ENCODE measurements around the gene PYROXD2.

PYROXD2 gene

GRCh38 chr10:98433881-98434732 lies 19.1 kb upstream of the PYROXD2 start:
- DNase-seq = no peak

- DNase-seq = no peak
Observed at GRCh38 chr10:98433371-98433770, 18.4 kb upstream of the PYROXD2 start.

GRCh38 chr10:98432330-98432729 lies 17.3 kb upstream of the PYROXD2 start:
- no peak for DNase-seq

- DNase-seq = no peak
Observed at GRCh38 chr10:98431016-98431415, 16.0 kb upstream of the PYROXD2 start.

- no peak for DNase-seq
Observed at GRCh38 chr10:98430427-98430826, 15.4 kb upstream of the PYROXD2 start.

GRCh38 chr10:98429320-98430072 lies 14.5 kb upstream of the PYROXD2 start:
- no peak for DNase-seq

GRCh38 chr10:98427011-98427515 lies 12.1 kb upstream of the PYROXD2 start:
- no peak for DNase-seq

GRCh38 chr10:98425511-98426352 lies 10.8 kb upstream of the PYROXD2 start:
- DNase-seq = no peak

GRCh38 chr10:98424295-98425254 lies 9.6 kb upstream of the PYROXD2 start:
- DNase-seq = no peak

- no peak for DNase-seq
Observed at GRCh38 chr10:98423691-98424120, 8.7 kb upstream of the PYROXD2 start.

- DNase-seq = no peak
Observed at GRCh38 chr10:98422182-98422581, 7.2 kb upstream of the PYROXD2 start.

- no peak for DNase-seq
Observed at GRCh38 chr10:98420786-98421185, 5.8 kb upstream of the PYROXD2 start.

GRCh38 chr10:98419469-98420261 lies 4.7 kb upstream of the PYROXD2 start:
- DNase-seq = no peak

GRCh38 chr10:98418665-98419468 lies 3.9 kb upstream of the PYROXD2 start:
- DNase-seq = no peak

GRCh38 chr10:98417973-98418664 lies 3.1 kb upstream of the PYROXD2 start:
- DNase-seq = no peak

GRCh38 chr10:98417481-98417959 lies 2.5 kb upstream of the PYROXD2 start:
- no peak for DNase-seq

GRCh38 chr10:98416606-98417388 lies 1.8 kb upstream of the PYROXD2 start:
- no peak for DNase-seq

- DNase-seq = no peak
Observed at GRCh38 chr10:98415731-98416119, 743 bp upstream of the PYROXD2 start.

Data from activated effector memory CD4-positive, alpha-beta T cell treated with Interleukin-2 at 50 U/mL for 16 hours (primary cell).